ENCODE results near the gene EXD3. TPM values are rescaled to one million over a fixed set of nuclear protein-coding genes. Genes with fewer than 3 reads are reported as not detected.

EXD3 gene
- total and polyA plus RNA-seq, 9 of the 15 experiments (the other 6 are each of a cell fraction or from before 2014, with no cell fraction given) = 0.29 to 12.5 (median 3.9) TPM

GRCh38 chr9:137309368-137310188 is 113.4 kb downstream of the EXD3 start:
- ATAC-seq = no peak
- H4K20me1 ChIP-seq (replicated peaks; ENCODE audit: control insufficient read depth, insufficient read depth, low read length) = peaks cover 8% of the 10 kb centered on the region; the same call in 1 of the 2 replicates
- CTCF ChIA-PET (ENCODE audit: low intra/inter-chr PET ratio) = interaction anchor here (0.5 kb wide), 1 partner anchor 135 kb away, joined by 3 read pairs; no protein-coding TSS in a partner anchor

More at GRCh38 chr9:137309368-137310188, 113.4 kb downstream of the EXD3 start:
- no TSS peak for BruUV-seq (replicated peaks)
- Histone ChIP-seq H3K27ac (ENCODE audit: extremely low read depth, low read depth, low read length) (no peak overlapping the region), H3K9me1 (ENCODE audit: control insufficient read depth, insufficient read depth, low read length) (peaks cover 7% of the 10 kb centered on the region), H2AFZ (ENCODE audit: low read depth, low read length) (no peak overlapping the region), H3K9ac (ENCODE audit: insufficient read depth in 1 of 2, low read depth in 2 of 2, low read length in 2 of 2) (peak overlapping the region in 1 of 2 experiments; percentile 14; a peak in 1 of 4 replicates), H3K79me2 (ENCODE audit: control insufficient read depth, insufficient read depth, low read length) (no peaks in the 10 kb centered on the region), H3K36me3 (ENCODE audit: control insufficient read depth, insufficient read depth, low read length) (no peaks in the 10 kb centered on the region), H3K4me1 (replicated peaks in 1 of 2; ENCODE audit: control insufficient read depth in 2 of 2, insufficient read depth in 2 of 2, low read length in 2 of 2) (peaks cover 16 to 95% of the 10 kb centered on the region in 2 experiments), H3K4me2 (ENCODE audit: insufficient read depth, low read length) (no peak overlapping the region), H3K27me3 (ENCODE audit: control insufficient read depth in 2 of 2, insufficient read depth in 2 of 2, low read length in 2 of 2) (no peaks in the 10 kb centered on the region), H3K4me3 (no peak overlapping the region), H3K9me3 (replicated peaks; ENCODE audit: control insufficient read depth, insufficient read depth, low read depth, low read length) (no peaks in the 10 kb centered on the region)
- peak in 1 of 4 experiments; percentile 13 for DNase-seq (ENCODE audit: extremely low read depth in 1 of 4, low spot score in 3 of 4)
- POLR2A ChIA-PET = interaction anchor here (0.7 to 1.1 kb wide), 2 partner anchors 10 to 445 kb away, joined by 3 read pairs; no protein-coding TSS in a partner anchor
- no peak for FAIRE-seq
- in situ Hi-C loops (cut with MboI) = no loop called here
- intact Hi-C loops (cut with micrococcal nuclease) = loop anchor here (10.0 kb wide), 1 partner anchor 115 kb away; the partner anchor contains the start of genes EXD3 and NOXA1
- no peak for TF ChIP-seq ESRRB (CRISPR knock-in tag; IDR thresholded peaks at IDR 0.05; ENCODE audit: borderline replicate concordance)
- no peak for TF ChIP-seq TFAM (CRISPR knock-in tag; conservative IDR thresholded peaks at IDR 0.05)
- 0 out of 2 replicates have a peak, but pooled peaks have one; percentile 16 for TF ChIP-seq POLR2G (IDR thresholded peaks at IDR 0.05; ENCODE audit: low read depth, low read length)
- peak; percentile 10; the same call in 1 of the 2 replicates for TF ChIP-seq ZFX (CRISPR knock-in tag; IDR thresholded peaks at IDR 0.05)
- TF ChIP-seq ZFP36 (IDR thresholded peaks at IDR 0.05; ENCODE audit: low read depth, low read length, partially characterized antibody) = peak; percentile 53
- TF ChIP-seq GABPA (tag; conservative IDR thresholded peaks at IDR 0.05; ENCODE audit: low read depth) = no peak
- peak; percentile 66; the same call in 1 of the 2 replicates for TF ChIP-seq ZEB2 (IDR thresholded peaks at IDR 0.05)
- 52% methylated on average over 15 of the region's 15 CpGs for WGBS (ENCODE audit: insufficient coverage, low coverage, missing lambda C conversion rate)
